IMR-90 (cell line): Measurements from ENCODE around the gene MAGEA2. TPM values are rescaled to one million over a fixed set of nuclear protein-coding genes. Genes with fewer than 3 reads are reported as not detected.
"Not testable (repeated sequence)": the region's sequence is repeated elsewhere in the genome, so short reads cannot be mapped to it uniquely, and the experiment has no call there.

Source experiments
- ATAC-seq: fragments of 200-7000 bp; cut with Tn5 transposase; 2 replicates; pipeline ENCODE4 v1.9.1; 2020; ENCODE audit warnings: low read depth, mild to moderate bottlenecking, moderate library complexity
- BruUV-seq: library from RNA; stranded (reverse); fragments of 400-500 nt; replicated peaks from 2 replicates; lab custom pipeline; 2021; lab: Mats Ljungman, UMichigan
- CTCF ChIA-PET: fragments of 300-600 bp; formaldehyde crosslinking; extraction: SDS; loops from one replicate; lab custom pipeline; 2021; ENCODE audit warnings: antibody characterized with exemption; lab: Yijun Ruan, JAX
- POLR2A ChIA-PET: fragments of 300-600 bp; sonication (Branson Sonifier 250); formaldehyde crosslinking; loops from one replicate; lab custom pipeline; 2022; ENCODE audit warnings: antibody characterized with exemption; ENCODE audit not compliant: unreplicated experiment; lab: Charles Lee
- DNase-seq: peaks from one replicate; pipeline ENCODE4 v3.0.0; 2013
- H2AFZ ChIP-seq: replicated peaks from 2 replicates; pipeline ENCODE3; 2013; ENCODE audit warnings: low read length, mild to moderate bottlenecking; ENCODE audit not compliant: poor library complexity
- H2AK5ac ChIP-seq: 2 replicates; pipeline ENCODE4 v1.6.1; 2013; ENCODE audit warnings: low read depth, low read length, inconsistent platforms
- H2AK9ac ChIP-seq: replicated peaks from 2 replicates; pipeline ENCODE3; 2013; ENCODE audit warnings: mild to moderate bottlenecking, low read depth, low read length, moderate library complexity; ENCODE audit not compliant: poor library complexity
- H2BK120ac ChIP-seq: 2 replicates; pipeline ENCODE4 v1.6.1; 2013; ENCODE audit warnings: low read depth, low read length, inconsistent platforms
- H2BK15ac ChIP-seq: 3 replicates; pipeline ENCODE4 v1.6.1; 2013; ENCODE audit warnings: low read depth, low read length, inconsistent platforms
- H2BK20ac ChIP-seq: 2 replicates; pipeline ENCODE4 v1.6.1; 2013; ENCODE audit warnings: low read depth, mild to moderate bottlenecking, inconsistent platforms, low read length, moderate library complexity
- H2BK5ac ChIP-seq: 2 replicates; pipeline ENCODE4 v1.6.1; 2013; ENCODE audit warnings: mild to moderate bottlenecking, low read depth, low read length, inconsistent platforms; ENCODE audit not compliant: poor library complexity, severe bottlenecking
- H3K14ac ChIP-seq: replicated peaks from 2 replicates; pipeline ENCODE4 v1.6.1; 2013; ENCODE audit warnings: low read depth, low read length, inconsistent platforms
- H3K18ac ChIP-seq: 2 replicates; pipeline ENCODE4 v1.6.1; 2013; ENCODE audit warnings: low read depth, low read length, control low read depth
- H3K23ac ChIP-seq: 2 replicates; pipeline ENCODE4 v1.6.1; 2013; ENCODE audit warnings: low read depth, low read length, inconsistent platforms
- H3K27ac ChIP-seq: 2 replicates; pipeline ENCODE4 v1.5.1; 2013; ENCODE audit warnings: mild to moderate bottlenecking, control low read depth, low read length; ENCODE audit not compliant: insufficient read depth
- H3K27me3 ChIP-seq: 2 replicates; pipeline ENCODE4 v1.6.1; 2013; ENCODE audit warnings: low read length; ENCODE audit not compliant: control insufficient read depth, insufficient read depth
- H3K36me3 ChIP-seq: 2 replicates; pipeline ENCODE4 v1.6.1; 2013; ENCODE audit warnings: low read length, mixed read lengths; ENCODE audit not compliant: control insufficient read depth, insufficient read depth
- H3K4ac ChIP-seq: 2 replicates; pipeline ENCODE4 v1.6.1; 2013; ENCODE audit warnings: low read depth, low read length, inconsistent platforms
- H3K4me1 ChIP-seq: 2 replicates; pipeline ENCODE4 v1.6.1; 2013; ENCODE audit warnings: low read length, mixed read lengths; ENCODE audit not compliant: control insufficient read depth, insufficient read depth
- H3K4me2 ChIP-seq: 2 replicates; pipeline ENCODE4 v1.6.1; 2013; ENCODE audit warnings: low read depth, mild to moderate bottlenecking, control low read depth, low read length, moderate library complexity
- H3K4me3 ChIP-seq: 2 replicates; pipeline ENCODE4 v1.5.1; 2013; ENCODE audit warnings: low read depth, mild to moderate bottlenecking, control low read depth, low read length, moderate library complexity; ENCODE audit not compliant: insufficient read depth
- H3K56ac ChIP-seq: 2 replicates; pipeline ENCODE4 v1.6.1; 2013; ENCODE audit warnings: low read length, inconsistent platforms; ENCODE audit not compliant: insufficient read depth; ENCODE audit errors: extremely low read depth
- H3K79me1 ChIP-seq, 2 experiments: 2 replicates each; pipeline ENCODE4 v1.6.1; 2013; ENCODE audit warnings: low read length in 2 of 2, inconsistent platforms in 1 of 2, low read depth in 1 of 2
- H3K9ac ChIP-seq: 2 replicates; pipeline ENCODE4 v1.6.1; 2013; ENCODE audit warnings: low read depth, low read length, control low read depth
- H3K9me1 ChIP-seq: 2 replicates; pipeline ENCODE4 v1.6.1; 2013; ENCODE audit warnings: low read length, inconsistent platforms; ENCODE audit not compliant: insufficient read depth
- H3K9me3 ChIP-seq: 2 replicates; pipeline ENCODE4 v1.6.1; 2013; ENCODE audit warnings: low read length; ENCODE audit not compliant: control insufficient read depth, insufficient read depth
- H4K20me1 ChIP-seq: 2 replicates; pipeline ENCODE4 v1.6.1; 2013; ENCODE audit warnings: low read length, inconsistent platforms; ENCODE audit not compliant: insufficient read depth
- H4K5ac ChIP-seq: 2 replicates; pipeline ENCODE4 v1.6.1; 2013; ENCODE audit warnings: mild to moderate bottlenecking, low read depth, low read length, control low read depth
- H4K8ac ChIP-seq, 2 experiments: 2 replicates each; pipeline ENCODE4 v1.6.1; 2013; ENCODE audit warnings: low read depth in 2 of 2, low read length in 2 of 2, control low read depth in 1 of 2, inconsistent platforms in 1 of 2
- H4K91ac ChIP-seq: 2 replicates; pipeline ENCODE4 v1.6.1; 2013; ENCODE audit warnings: low read depth, low read length, inconsistent platforms; ENCODE audit not compliant: insufficient read depth
- WGBS, 2 experiments: methylation state at CpG; one replicate each; pipeline versions ENCODE4 v1.1.5 to v1.1.7; 2013; ENCODE audit warnings: missing lambda C conversion rate in 2 of 2; ENCODE audit not compliant: insufficient read length in 1 of 2; ENCODE audit errors: extremely low coverage in 2 of 2; 5-methylcytosine and 5-hydroxymethylcytosine counted together
- dilution Hi-C: fragments of 300-500 bp; cut with HindIII; formaldehyde crosslinking; loops from one replicate; pipeline ENCODE4 v1.14.3; 2018; ENCODE audit warnings: low sequenced_read_pairs; ENCODE audit not compliant: unreplicated experiment
- in situ Hi-C: fragments of 300-500 bp; cut with MboI; formaldehyde crosslinking; loops from 3 replicates; pipeline ENCODE4 v1.14.3; 2019; ENCODE audit warnings: low sequenced_read_pairs, inconsistent platforms, mixed read lengths
- intact Hi-C: fragments of 100-400 bp; cut with micrococcal nuclease; formaldehyde crosslinking; loops from 2 replicates; pipeline ENCODE4 v1.10.0; 2022
- polyA plus RNA-seq, 3 experiments: library from polyadenylated mRNA; depleted of rRNA; stranded (reverse); fragments of >200 nt; gene quantifications; 2 replicates each; pipeline ENCODE4 v1.2.3, GENCODE V29; 2012; ENCODE audit warnings: low replicate concordance in 1 of 3
- total RNA-seq: library from RNA; depleted of rRNA; stranded (reverse); fragments of >200 nt; gene quantifications from 2 replicates; pipeline ENCODE4 v1.2.3, GENCODE V29; 2012

Gene MAGEA2
- total and polyA plus RNA-seq, 2 of the 4 experiments (the other 2 are of a cell fraction) = not detected

DNA sequence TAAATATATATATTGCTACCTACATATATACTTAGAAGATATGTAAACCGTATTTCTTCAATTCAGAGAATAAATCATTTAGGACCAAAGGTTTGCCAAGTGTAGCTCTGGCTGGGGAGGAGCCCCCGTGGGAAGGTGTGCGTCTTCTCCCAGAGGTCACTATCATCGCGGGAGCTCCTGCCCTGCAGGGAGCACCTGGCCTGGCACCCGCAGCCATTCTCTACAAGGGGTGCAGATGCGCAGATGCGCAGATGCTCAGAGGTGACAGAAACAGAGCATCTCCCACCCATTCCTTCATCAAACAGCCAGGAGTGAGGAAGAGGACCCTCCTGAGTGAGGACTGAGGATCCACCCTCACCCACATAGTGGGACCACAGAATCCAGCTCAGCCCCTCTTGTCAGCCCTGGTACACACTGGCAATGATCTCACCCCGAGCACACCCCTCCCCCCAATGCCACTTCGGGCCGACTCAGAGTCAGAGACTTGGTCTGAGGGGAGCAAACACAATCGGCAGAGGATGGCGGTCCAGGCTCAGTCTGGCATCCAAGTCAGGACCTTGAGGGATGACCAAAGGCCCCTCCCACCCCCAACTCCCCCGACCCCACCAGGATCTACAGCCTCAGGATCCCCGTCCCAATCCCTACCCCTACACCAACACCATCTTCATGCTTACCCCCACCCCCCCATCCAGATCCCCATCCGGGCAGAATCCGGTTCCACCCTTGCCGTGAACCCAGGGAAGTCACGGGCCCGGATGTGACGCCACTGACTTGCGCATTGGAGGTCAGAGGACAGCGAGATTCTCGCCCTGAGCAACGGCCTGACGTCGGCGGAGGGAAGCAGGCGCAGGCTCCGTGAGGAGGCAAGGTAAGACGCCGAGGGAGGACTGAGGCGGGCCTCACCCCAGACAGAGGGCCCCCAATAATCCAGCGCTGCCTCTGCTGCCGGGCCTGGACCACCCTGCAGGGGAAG is 39.5 kb downstream of the MAGEA2 start, which contains the start of gene MAGEA2B:
MAGEA2B (plus strand) TSS at position 814 of the 973 bp plus-strand sequence. CDS start 2,479 bp downstream, outside the sequence.
- dilution Hi-C loops, H3K4me2 ChIP-seq, H2BK15ac ChIP-seq, H4K5ac ChIP-seq, H4K20me1 ChIP-seq, CTCF ChIA-PET, H3K79me1 ChIP-seq, H2BK120ac ChIP-seq, H4K8ac ChIP-seq, H3K4me1 ChIP-seq, H3K14ac ChIP-seq, H2BK20ac ChIP-seq, intact Hi-C loops, H2BK5ac ChIP-seq, H3K36me3 ChIP-seq, H3K9me1 ChIP-seq, in situ Hi-C loops, H3K18ac ChIP-seq, H2AK9ac ChIP-seq, H3K9ac ChIP-seq, H3K9me3 ChIP-seq, ATAC-seq, H3K27me3 ChIP-seq, POLR2A ChIA-PET, H4K91ac ChIP-seq, H2AFZ ChIP-seq, H3K27ac ChIP-seq, H2AK5ac ChIP-seq, BruUV-seq, H3K4me3 ChIP-seq, H3K23ac ChIP-seq, DNase-seq, H3K56ac ChIP-seq, H3K4ac ChIP-seq: not testable (repeated sequence)
- no CpG with 5 or more reads among the region's 35 CpGs for WGBS, 2 experiments

DNA sequence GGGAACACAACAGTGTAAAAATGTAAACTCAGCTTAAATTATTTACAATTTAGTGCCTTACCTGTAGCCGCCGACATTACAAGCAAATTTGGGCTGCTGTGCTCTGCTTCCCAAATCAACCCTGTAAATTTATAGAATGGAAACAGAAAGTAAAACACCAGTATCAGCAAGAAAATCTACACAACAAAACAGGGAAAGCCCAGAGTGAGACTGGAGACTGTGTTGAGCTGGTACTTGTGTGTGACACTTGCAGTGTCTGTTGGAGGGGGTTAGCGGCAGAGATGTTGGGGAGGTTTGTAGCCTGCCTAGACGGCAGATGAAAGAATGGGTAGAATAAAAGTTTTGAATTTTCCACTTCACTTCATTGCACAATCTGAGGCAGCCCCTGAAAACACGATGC is 40.4 kb downstream of the MAGEA2 start:
- dilution Hi-C loops, H3K9me1 ChIP-seq, H2AFZ ChIP-seq, H3K9me3 ChIP-seq, POLR2A ChIA-PET, H2AK5ac ChIP-seq, H3K4me1 ChIP-seq, H2BK20ac ChIP-seq, H3K23ac ChIP-seq, BruUV-seq, H2BK15ac ChIP-seq, in situ Hi-C loops, H3K18ac ChIP-seq, H2AK9ac ChIP-seq, H3K79me1 ChIP-seq, H2BK120ac ChIP-seq, H3K27me3 ChIP-seq, H3K56ac ChIP-seq, intact Hi-C loops, CTCF ChIA-PET, ATAC-seq, H3K4me3 ChIP-seq, H2BK5ac ChIP-seq, H4K91ac ChIP-seq, H3K4ac ChIP-seq, H3K36me3 ChIP-seq, H4K20me1 ChIP-seq, H3K14ac ChIP-seq, H4K8ac ChIP-seq, H4K5ac ChIP-seq, H3K4me2 ChIP-seq, H3K9ac ChIP-seq, DNase-seq, H3K27ac ChIP-seq: not testable (repeated sequence)
- WGBS, 2 experiments = no CpG with 5 or more reads among the region's 5 CpGs
